ENCODE results near the gene CLDN8. TPM values are rescaled to one million over a fixed set of nuclear protein-coding genes. Genes with fewer than 3 reads are reported as not detected.

CLDN8 gene
- polyA plus RNA-seq (ENCODE audit: insufficient read length in 12 of 12): 1 to 10 TPM in 3 of 12 donors, under 1 TPM in 2, not detected in 7; 0.11 to 9.6 (median 2.2) TPM
- long read RNA-seq, donor 1, partial matches to known transcripts: 0 of 1 reads
- long read RNA-seq, donor 1, other reads (novel, unspliced or antisense): 0 of 1 reads
- long read RNA-seq, donor 2: 0 reads
- long read RNA-seq, donor 3: 0 reads
- long read RNA-seq, donor 4, partial matches to known transcripts: 0 of 1 reads
- long read RNA-seq, donor 4, other reads (novel, unspliced or antisense): 0 of 1 reads
- long read RNA-seq, donor 5: 0 reads
- long read RNA-seq, donor 6: 0 reads
- long read RNA-seq, donor 7: 0 reads
- long read RNA-seq, donor 8: 0 reads
- long read RNA-seq, donor 9, transcript CLDN8-201 (1 exons, 2,068 nt): major isoform, 5 of 5 reads
- long read RNA-seq, donor 9, partial matches to known transcripts: 0 of 5 reads
- long read RNA-seq, donor 9, other reads (novel, unspliced or antisense): 0 of 5 reads
- long read RNA-seq, donor 10: 0 reads
- long read RNA-seq, donor 11, partial matches to known transcripts: 0 of 1 reads
- long read RNA-seq, donor 11, other reads (novel, unspliced or antisense): 0 of 1 reads

DNA sequence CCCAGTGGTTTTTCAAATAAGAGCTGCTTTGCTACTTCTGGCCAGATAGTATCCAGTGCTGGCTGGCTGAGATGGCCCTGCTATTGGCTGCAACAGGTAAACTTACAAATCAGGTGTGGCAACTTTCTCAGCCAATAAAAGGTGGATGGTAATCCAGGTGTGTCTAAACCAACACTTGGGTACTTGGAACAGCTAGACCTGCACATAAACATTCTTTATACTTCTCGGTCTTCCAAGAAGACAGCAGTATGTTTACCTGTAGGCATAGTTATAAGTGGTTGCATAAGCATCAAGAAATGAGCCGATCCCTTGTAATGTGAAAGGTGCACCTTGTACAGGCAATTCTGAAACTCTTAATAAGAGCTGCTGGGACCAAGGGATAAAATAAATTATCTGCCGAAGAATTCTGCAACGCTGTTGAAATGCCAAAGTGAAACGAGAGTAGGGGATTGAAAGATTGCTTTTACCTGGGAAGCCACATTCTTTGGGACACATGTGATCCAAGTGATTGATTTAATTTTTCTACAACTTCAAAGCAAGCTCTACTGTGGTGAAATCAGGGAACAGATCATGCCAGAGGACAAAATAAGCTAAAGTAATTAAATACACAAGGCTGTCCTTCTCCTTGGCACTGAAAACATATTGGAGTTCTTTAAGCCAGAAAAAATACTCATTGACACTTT lies at the start of gene CLDN8:
Gene CLDN8 (minus strand): TSS at position 57 of the 683 bp plus-strand sequence. CDS start 172 bp downstream, outside the sequence.
- no peak for DNase-seq

DNA sequence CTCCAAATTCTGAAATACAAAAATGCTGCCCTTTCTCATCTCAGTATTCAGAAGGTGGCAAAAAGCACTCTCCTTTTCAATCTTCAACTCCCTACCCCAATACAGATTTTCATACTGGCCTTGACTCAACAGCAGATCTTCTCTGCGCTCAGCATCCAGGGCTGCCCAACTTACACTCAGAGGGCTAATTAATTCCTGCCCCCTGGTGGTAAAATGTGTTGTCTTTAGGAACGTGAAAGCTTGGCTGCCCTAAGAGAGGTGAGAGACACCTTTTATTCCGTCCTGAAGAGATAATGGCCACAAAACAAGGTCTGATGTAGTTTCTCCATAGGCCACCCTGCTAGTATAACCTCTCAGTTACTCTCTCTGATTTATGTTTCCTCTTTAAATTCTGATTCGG lies 41.9 kb upstream of the CLDN8 start:
- no peak for DNase-seq

DNA sequence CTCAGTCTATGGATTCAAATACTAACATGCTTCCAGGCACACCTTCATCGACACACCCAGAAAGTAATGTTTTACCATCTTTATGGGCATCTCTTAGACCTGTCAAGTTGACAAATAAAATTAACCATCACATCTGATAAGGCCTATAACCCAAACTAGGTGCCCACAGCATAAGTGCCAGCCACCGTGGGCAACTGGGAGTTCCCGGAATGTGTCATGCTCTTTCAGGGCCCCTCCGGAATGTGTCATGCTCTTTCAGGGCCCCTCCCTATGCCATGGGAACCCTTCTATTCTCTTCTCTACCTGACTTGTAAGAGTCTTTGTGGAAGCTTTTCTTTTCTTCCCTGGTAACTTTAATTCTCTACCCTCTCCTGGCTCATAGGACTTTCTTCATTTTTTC lies 40.2 kb upstream of the CLDN8 start:
- DNase-seq: no peak

DNA sequence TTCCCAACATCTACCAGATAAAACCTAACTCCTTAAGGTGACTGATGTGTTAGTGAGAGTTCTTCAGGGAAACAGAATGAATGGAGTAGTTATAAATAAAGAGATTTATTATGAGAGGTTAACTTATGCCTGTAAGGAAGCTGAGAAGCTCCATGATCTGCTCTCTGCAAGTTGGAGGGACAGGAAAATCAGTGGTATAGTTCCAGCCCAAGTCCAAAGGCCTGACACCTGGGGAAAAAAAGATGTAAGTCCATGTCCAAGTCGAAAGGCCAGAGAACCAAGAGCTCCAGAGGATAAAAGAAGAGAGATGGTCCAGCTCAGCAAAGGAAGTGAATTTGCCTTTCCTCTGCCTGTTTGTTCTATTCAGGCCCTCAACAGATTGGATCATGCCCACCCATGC lies 39.8 kb upstream of the CLDN8 start:
- DNase-seq: no peak

DNA sequence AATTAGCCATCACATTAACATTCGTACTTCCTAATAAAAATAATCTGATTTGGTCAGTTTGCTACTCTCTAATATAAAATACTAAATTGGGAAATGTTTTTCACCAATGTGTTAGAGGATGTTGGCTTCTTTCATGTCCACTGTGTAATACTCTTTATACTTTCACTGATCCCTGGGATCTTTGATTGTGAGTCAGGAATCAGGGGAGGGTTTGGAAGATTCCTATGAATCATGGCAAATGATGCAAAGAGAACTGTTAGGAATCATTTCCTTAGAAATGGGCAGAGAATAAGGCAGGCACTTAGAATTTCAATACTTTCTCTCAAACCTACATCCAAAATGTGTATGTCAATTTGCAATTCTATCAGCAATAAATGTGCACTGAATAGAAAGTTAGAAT lies 35.9 kb upstream of the CLDN8 start:
- DNase-seq: no peak

DNA sequence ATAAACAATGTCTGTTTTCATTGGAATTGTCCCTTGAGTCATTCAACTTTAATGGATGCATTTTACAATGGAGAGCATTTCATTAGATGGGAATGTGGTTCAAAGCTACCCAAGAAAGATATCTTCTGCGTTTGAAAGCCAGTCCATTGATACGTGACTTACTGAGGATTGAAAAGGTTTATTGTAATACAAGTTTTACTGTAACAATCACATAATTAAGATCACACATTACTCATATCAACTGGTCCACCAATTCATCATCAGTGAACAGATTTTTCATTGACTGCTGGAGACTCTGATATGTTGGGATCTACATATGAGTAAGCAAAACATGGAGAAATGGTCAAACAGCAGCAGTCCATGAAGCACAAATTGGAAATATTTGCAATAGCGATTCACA lies 34.0 kb upstream of the CLDN8 start:
- DNase-seq: no peak

DNA sequence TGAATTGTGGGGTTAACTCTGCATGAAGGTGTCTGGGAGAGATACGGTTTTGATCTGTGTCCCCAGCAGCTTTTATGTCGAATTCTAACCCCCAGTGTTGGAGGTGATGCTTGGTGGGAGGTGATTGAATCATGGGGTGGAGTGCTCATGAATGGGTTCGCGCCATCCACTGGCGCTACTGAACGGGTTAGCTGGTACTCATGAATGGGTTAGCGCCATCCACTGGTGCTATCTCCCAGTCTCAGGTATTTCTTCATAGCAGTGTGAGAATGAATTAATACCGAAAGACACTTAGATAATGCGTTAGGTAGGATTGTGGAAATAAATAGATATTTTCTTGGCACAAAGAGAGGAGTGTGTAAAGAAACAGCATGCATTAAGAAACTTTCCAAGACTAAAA lies 32.9 kb upstream of the CLDN8 start:
- no peak for DNase-seq

DNA sequence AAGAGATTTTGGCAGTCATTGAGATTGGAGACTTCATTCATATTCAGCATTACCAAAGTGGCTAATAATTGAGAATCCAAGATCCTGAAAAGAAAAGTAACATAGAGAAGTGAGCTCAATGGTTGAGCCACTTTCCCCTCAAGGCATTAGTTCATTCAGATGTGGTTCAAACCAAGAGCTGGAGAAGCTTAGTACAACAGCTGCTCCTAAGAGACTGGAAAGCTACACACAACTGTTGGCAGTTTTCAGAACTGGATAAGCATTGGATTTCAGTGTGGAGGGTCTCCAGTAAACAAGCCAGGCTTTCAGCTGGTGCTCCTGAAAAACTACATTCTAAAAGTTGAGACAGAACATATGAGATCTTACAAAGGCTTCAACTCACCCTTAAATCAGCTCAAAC lies 29.2 kb upstream of the CLDN8 start:
- DNase-seq: no peak

DNA sequence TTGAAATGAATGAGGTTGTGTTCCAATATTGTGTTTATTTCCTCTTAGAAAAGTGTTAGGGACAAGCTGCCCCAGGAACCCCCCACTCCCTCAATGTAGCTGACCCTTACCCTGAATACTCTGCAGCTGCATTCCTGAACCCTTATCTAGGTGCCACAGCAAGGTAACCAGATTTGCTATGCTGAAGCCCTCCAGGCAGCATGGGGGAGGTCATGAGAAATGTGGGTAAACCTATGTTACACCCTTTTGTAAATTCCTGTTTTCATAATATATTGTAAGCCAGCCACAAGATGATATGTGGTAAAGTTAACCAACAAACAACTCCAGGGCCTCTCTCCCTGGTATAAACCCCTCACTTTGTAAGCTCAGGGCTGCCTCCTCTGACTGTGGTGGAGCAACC lies 27.8 kb upstream of the CLDN8 start:
- DNase-seq: no peak

DNA sequence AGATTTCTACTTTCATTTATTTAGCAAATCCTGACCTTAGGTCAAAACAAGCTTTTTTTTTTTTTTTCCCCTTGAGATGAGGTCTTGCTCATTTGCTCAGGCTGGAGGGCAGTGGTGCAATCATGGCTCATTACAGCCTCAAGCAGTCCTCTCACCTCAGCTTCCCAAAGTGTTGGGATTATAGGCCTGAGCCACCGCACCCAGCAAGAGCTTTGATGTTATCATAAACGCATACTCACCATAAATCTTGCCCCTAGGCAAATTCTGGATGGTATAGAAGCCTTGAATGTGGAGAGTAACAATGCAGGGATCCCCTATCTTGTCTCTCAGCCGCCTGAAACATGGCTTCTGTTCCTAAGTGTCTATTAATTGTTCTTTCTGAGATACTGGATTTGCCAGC lies 24.8 kb upstream of the CLDN8 start:
- DNase-seq: no peak

DNA sequence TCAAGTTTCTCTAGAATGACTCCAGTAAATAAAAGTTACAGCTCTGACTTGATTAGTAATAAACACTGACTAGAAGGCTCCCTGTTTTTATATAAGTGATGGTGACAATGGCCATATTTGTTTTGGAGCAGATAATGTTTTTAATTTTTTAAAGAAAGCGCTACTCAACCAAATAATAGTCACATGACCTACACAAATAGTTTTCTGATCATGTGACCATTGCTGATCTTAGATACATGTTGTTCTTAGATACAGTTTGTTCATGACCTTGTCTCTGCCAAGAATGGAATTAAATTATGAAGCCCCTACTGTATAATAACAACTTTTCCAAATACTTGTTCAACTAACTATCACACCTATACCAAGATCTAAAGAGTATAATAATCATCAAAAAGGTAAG lies 22.3 kb upstream of the CLDN8 start:
- DNase-seq: no peak

DNA sequence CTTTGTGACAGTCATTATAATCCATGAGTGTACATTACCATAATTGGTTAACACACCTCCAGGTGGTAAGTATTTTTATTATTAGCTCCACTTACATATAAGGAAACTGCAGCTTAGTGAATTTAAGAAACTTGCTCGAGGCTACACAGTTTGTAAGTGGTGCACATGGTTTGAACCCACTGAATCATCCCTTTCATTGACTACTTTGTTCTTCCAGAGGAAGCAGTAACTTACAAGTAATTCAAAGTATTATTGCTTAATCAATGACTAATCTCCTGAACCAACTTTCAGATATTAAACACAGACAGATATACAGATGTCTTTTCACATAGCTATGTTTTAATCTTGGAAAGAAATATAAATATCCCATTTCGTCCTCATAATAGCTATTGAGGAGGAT lies 18.7 kb upstream of the CLDN8 start:
- no peak for DNase-seq

DNA sequence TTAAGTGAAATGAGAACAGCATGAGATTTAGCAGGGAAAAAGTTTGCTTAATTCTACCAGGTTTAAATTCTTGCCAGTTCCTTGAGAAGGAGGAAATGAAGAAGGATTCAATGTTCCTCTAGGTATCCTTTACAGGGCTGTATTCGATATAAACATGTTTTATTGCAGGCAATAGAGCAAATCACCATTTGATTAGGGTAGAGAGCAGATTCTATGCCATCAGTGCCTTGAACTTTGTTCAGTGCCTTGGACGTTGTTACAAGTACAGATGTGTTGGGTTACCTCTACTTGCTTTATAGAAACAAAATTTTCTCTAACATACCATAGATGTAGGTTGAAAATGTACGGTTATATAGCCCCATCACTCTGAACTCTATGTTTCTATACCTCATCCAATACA lies 18.2 kb upstream of the CLDN8 start:
- DNase-seq: no peak

DNA sequence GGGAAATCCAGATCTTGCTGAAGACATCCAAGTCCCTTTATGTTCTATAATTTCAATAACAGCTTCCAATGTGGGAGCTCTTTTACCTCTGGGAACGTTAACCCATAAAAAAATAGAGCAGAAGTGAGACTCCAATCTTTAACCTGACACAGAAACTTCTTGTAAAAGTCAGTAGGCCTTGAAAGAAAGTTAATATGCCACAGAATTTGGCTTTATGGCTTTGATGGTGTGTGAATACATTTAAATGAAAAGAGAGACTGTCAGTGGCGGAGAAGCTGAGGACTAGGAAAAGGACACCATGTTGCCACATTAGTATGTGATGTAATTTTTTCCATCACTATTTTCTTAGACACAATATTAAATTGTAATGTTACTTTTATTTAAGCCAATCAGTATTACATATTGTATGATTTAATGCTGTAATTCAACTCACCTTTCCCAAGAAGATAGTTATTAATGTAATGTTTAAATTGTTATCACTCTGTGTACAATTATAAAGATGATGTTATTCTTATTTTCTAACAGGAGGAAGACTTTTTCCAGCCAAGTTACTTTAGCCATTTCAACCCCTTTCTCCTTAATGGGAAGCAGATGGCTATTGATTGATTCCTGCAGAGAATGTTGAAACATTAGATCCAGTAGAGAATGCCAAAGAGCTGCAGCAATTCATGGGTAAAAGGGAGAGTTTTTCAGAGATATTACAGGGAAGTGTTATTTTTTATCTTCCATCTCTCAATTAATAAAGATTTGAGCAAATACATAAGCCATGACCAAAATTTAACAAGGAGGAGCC lies 17.5 kb upstream of the CLDN8 start:
- peak; percentile 66 for DNase-seq

DNA sequence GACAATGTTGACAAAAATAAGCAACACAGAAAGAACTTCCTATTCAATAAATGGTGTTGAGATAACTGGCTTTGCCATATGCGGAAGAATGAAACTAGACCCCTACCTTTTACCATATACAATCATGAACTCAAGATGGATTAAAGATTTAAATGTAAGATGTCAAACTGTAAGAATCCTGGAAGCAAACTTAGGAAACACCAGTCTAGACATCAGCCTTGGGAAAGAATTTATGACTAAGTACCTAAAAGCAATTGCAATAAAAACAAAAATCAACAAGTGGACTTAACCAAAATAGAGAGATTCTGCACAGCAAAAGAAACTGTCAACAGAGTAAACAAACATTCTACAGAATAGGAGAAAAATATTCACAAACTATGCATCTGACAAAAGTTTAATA lies 16.1 kb upstream of the CLDN8 start:
- DNase-seq: no peak

DNA sequence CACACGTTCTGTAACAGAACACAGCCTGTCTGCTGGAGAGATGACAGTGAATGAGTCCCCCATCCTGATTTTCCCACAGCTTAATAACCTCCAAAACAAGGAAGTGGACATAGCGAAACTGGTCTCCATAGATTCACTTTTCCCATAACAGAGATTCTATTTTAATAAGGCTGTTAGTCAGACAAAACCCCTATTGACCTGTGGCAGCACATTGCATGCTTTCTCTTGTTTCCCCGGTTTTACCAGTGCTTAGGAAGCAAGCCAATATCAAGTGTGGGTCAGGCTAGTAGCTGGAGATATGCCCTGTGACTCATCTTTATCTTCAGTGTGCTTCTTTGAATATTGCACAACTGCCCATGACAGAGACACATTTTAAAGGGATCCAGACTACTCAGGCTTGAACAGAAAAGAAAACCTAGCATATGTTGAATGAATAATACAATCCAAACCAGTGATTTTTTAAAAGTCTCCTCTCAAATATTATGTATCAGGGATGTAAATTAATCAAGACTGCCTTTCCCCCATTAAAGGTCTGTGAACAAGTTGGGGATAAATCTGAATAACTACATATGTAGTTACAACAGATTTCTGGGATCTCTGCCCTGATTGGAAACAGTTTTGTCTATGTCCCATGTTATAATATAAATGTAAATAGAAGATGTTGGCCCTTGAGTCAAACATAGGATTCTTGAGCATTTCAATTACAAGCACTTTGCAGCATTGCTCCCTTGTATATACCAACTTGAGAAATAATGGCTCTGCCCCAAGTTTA lies 11.9 kb upstream of the CLDN8 start:
- DNase-seq: peak; percentile 56

DNA sequence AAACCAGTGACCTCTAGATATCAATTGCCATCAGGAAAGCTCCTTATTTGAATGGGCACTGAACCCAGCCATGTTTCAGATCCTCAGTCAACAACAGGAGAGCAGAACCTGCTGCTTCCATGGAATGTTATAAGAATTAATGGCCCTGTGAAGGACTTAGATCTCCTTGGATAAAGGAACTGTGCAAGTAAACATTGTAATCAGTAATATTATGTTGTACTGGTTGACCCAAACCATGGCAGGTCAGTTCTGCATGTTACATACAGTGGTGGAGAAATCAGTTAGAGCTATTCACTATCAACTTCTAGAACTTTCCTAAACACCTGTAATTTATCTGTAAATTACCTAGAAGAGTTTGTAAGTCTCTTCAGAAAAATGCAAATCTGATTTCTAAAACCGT lies 11.2 kb upstream of the CLDN8 start:
- DNase-seq: no peak

DNA sequence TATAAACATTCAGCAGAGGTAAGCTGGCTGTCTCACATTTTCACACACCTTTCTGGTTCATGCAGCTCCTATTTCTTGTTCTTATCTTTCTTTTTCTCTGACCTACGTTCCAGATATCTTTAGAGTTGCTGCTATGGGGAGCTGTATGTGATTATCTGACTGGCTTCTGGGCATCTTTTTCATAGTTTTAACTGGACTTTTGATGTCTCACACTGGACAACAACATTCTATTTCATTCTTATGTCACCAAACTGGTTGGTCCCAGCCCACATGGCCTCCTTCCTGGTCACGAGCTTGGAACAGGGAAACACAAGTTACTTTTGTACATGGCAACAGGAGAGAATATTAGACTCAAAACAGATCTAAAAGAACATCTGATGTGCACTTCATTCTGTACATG lies 7.7 kb upstream of the CLDN8 start:
- no peak for DNase-seq

DNA sequence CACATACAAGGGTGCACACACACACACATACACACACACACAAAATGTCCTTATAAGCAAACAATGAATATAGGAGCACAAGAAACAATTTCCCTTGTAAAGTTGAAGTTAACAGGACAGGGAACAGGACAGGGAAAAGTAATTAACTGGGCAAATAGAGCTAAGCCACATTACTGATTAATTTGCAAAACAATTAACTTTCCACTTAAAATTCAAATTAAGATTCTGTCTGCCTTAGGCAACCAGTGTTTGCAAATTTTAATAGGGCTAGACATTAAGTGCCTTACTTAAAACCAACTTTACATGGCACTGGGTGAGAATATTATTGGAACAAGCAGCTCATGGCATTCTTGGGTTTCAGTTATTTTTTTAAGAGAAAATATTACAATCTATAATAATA lies 6.8 kb upstream of the CLDN8 start:
- DNase-seq: no peak

DNA sequence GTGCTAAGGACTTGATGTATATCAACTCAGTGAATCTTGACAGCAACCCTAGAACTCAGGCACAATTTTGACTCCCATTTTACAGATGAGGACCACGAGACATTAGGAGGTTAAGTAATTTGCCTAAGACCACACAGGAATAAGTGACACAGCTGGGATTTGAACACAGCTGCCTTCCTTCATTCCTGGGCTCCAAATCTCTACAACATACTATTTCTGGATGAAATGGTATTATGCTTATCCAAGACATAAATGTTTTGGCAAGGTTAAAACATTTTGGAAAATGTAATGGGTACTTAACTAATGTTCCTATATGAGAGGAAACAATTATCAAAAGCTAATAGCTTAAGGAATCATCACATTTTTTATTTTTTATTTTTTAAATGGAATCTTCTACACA lies 4.8 kb downstream of the CLDN8 start:
- DNase-seq: peak; percentile 44

DNA sequence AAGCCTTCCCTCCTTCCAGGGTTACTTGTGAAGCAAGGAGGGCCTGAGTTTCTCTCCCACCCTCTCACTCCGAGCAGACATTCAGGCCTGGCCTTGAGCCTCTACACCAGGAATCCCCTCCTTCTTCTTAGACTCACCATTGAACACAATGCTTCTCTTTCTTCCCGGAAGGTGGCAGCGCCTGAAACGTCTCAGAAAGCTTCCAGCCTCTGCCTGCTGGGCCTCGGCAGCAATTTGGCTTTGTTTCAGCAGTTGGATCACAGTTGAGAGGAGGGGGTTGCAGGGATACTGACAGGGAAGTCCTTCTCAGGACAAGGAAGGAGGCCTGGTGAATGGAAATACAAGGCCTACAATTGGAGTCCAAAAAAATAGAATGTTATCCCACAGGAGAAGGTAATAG lies 6.3 kb downstream of the CLDN8 start:
- DNase-seq: no peak

DNA sequence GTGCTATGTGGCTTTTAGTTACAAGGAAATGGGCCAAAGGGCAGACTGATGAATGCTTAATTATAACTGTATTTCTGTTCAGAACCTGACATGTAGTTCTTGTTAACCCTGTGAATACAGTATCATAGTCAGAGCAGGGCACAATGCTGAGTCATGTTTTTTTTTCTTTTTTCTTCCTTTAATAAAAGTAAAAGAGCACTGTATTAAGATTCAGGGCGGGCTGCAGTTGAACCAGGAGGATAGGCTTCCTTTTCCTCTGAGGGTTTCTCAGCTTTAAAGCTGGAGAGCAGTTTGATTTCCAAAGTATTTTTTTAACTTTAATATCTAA lies 8.7 kb downstream of the CLDN8 start:
- no peak for DNase-seq

Data from muscle of arm (tissue), 14 donors.